ENCODE results near the gene ASCC2.

The ASCC2 gene

GRCh38 chr22:29793396-29793795 lies 44.7 kb downstream of the ASCC2 start:
- TF ChIP-seq CTCF (IDR thresholded peaks at IDR 0.05; ENCODE audit: extremely low read depth, missing control alignments): no peak
- no peak for DNase-seq (ENCODE audit: low spot score)

GRCh38 chr22:29790061-29790460 lies 48.0 kb downstream of the ASCC2 start:
- TF ChIP-seq CTCF (IDR thresholded peaks at IDR 0.05; ENCODE audit: extremely low read depth, missing control alignments): no peak
- DNase-seq (ENCODE audit: low spot score): no peak

- DNase-seq (ENCODE audit: low spot score): no peak
- no peak for TF ChIP-seq CTCF (IDR thresholded peaks at IDR 0.05; ENCODE audit: extremely low read depth, missing control alignments)
Observed at GRCh38 chr22:29788339-29789279, 49.5 kb downstream of the ASCC2 start.

- TF ChIP-seq CTCF (IDR thresholded peaks at IDR 0.05; ENCODE audit: extremely low read depth, missing control alignments): no peak
- no peak for DNase-seq (ENCODE audit: low spot score)
Observed at GRCh38 chr22:29787371-29787980, 50.6 kb downstream of the ASCC2 start.

GRCh38 chr22:29786031-29786430 lies 52.0 kb downstream of the ASCC2 start:
- no peak for TF ChIP-seq CTCF (IDR thresholded peaks at IDR 0.05; ENCODE audit: extremely low read depth, missing control alignments)
- DNase-seq (ENCODE audit: low spot score): no peak

GRCh38 chr22:29784451-29785361 lies 53.4 kb downstream of the ASCC2 start:
- TF ChIP-seq CTCF (IDR thresholded peaks at IDR 0.05; ENCODE audit: extremely low read depth, missing control alignments): no peak
- DNase-seq (ENCODE audit: low spot score): no peak
